ENCODE results near the gene TRAPPC5. TPM values are rescaled to one million over a fixed set of nuclear protein-coding genes. Genes with fewer than 3 reads are reported as not detected.

Gene TRAPPC5
- total RNA-seq, 1 donor from 2014 or later: 110 TPM

GRCh38 chr19:7682175-7682855, 1.7 kb downstream of the TRAPPC5 start:
- peak overlapping the region; percentile 98 for H3K4me2 ChIP-seq (ENCODE audit: low read length)
- H3K27ac Mint-ChIP-seq (ENCODE audit: unreplicated experiment): no peak overlapping the region
- FAIRE-seq: no peak

GRCh38 chr19:7685546-7686445, 5.2 kb downstream of the TRAPPC5 start:
- no peaks in the 10 kb centered on the region for H3K9me3 Mint-ChIP-seq (ENCODE audit: unreplicated experiment)
- no peaks in the 10 kb centered on the region for H3K27me3 ChIP-seq (ENCODE audit: insufficient read depth, low read length)
- no peaks in the 10 kb centered on the region for H3K4me1 Mint-ChIP-seq (ENCODE audit: low read depth, unreplicated experiment)
- H2AFZ ChIP-seq (ENCODE audit: low read depth, low read length): no peak overlapping the region
- H3K9me3 ChIP-seq (ENCODE audit: insufficient read depth, low read depth, low read length): no peaks in the 10 kb centered on the region
- peaks cover 12% of the 10 kb centered on the region for H3K79me2 ChIP-seq (ENCODE audit: insufficient read depth, low read length)
- H3K27ac ChIP-seq (ENCODE audit: low read depth, low read length): no peak overlapping the region
- H3K36me3 ChIP-seq (ENCODE audit: insufficient read depth, low read length): no peaks in the 10 kb centered on the region
- peaks cover 30% of the 10 kb centered on the region for H4K20me1 ChIP-seq (ENCODE audit: insufficient read depth, low read length)
- DNase-seq (ENCODE audit: low read depth) (no peak), FAIRE-seq (no peak)
- H3K4me3 ChIP-seq (ENCODE audit: insufficient read depth, low read depth, low read length): no peak overlapping the region
- peaks cover 6% of the 10 kb centered on the region for H3K36me3 Mint-ChIP-seq (ENCODE audit: low read depth, unreplicated experiment)
- no peak overlapping the region for H3K27ac Mint-ChIP-seq (ENCODE audit: unreplicated experiment)
- H3K27me3 Mint-ChIP-seq (ENCODE audit: low read depth, unreplicated experiment): no peaks in the 10 kb centered on the region
- H3K4me1 ChIP-seq (ENCODE audit: insufficient read depth, low read length): peaks cover 8% of the 10 kb centered on the region
- no peak overlapping the region for H3K9ac ChIP-seq (ENCODE audit: low read length)
- no peak overlapping the region for H3K4me3 Mint-ChIP-seq (ENCODE audit: unreplicated experiment)
- no peak for TF ChIP-seq CTCF (IDR thresholded peaks at IDR 0.05; ENCODE audit: insufficient read depth, low read depth, low read length)
- TF ChIP-seq EZH2 (IDR thresholded peaks at IDR 0.05; ENCODE audit: insufficient read depth, low read length): no peak
- no peak overlapping the region for H3K4me2 ChIP-seq (ENCODE audit: low read length)

More at GRCh38 chr19:7682175-7682855, 1.7 kb downstream of the TRAPPC5 start:
- Mint-ChIP-seq H3K4me1 (ENCODE audit: low read depth, unreplicated experiment) (no peaks in the 10 kb centered on the region), H3K9me3 (ENCODE audit: unreplicated experiment) (no peaks in the 10 kb centered on the region), H3K36me3 (ENCODE audit: low read depth, unreplicated experiment) (peaks cover 6% of the 10 kb centered on the region), H3K4me3 (ENCODE audit: unreplicated experiment) (peak overlapping the region; percentile 89), H3K27me3 (ENCODE audit: low read depth, unreplicated experiment) (peaks cover 18% of the 10 kb centered on the region)
- peak overlapping the region; percentile 89 for H2AFZ ChIP-seq (ENCODE audit: low read depth, low read length)
- peaks cover 5% of the 10 kb centered on the region for H3K27me3 ChIP-seq (ENCODE audit: insufficient read depth, low read length)
- TF ChIP-seq CTCF (IDR thresholded peaks at IDR 0.05; ENCODE audit: insufficient read depth, low read depth, low read length): no peak
- no peak for TF ChIP-seq EZH2 (IDR thresholded peaks at IDR 0.05; ENCODE audit: insufficient read depth, low read length)
- H3K4me1 ChIP-seq (ENCODE audit: insufficient read depth, low read length): peaks cover 8% of the 10 kb centered on the region
- peaks cover 30% of the 10 kb centered on the region for H4K20me1 ChIP-seq (ENCODE audit: insufficient read depth, low read length)
- no peaks in the 10 kb centered on the region for H3K36me3 ChIP-seq (ENCODE audit: insufficient read depth, low read length)
- no peak for DNase-seq (ENCODE audit: low read depth)
- H3K79me2 ChIP-seq (ENCODE audit: insufficient read depth, low read length): peaks cover 13% of the 10 kb centered on the region
- no peak overlapping the region for H3K27ac ChIP-seq (ENCODE audit: low read depth, low read length)
- no peaks in the 10 kb centered on the region for H3K9me3 ChIP-seq (ENCODE audit: insufficient read depth, low read depth, low read length)
- H3K9ac ChIP-seq (ENCODE audit: low read length): peak overlapping the region; percentile 97
- no peak overlapping the region for H3K4me3 ChIP-seq (ENCODE audit: insufficient read depth, low read depth, low read length)
